Upper lobe of right lung (tissue), 1 donor: ENCODE data around the gene WDR37. TPM values are rescaled to one million over a fixed set of nuclear protein-coding genes. Genes with fewer than 3 reads are reported as not detected.
"Not testable (repeated sequence)": the region's sequence is repeated elsewhere in the genome, so short reads cannot be mapped to it uniquely, and the experiment has no call there.

Source experiments
- ATAC-seq: fragments of 200-7000 bp; cut with Tn5 transposase; one replicate; pipeline ENCODE4 v1.9.1; 2020; ENCODE audit warnings: mild to moderate bottlenecking, moderate library complexity
- DNase-seq: peaks from one replicate; pipeline ENCODE4 v3.0.0-alpha.2; 2020
- H3K27ac ChIP-seq: fragments of 200-600 bp; one replicate; pipeline ENCODE4 v1.8.0; 2022
- H3K27me3 ChIP-seq: fragments of 200-600 bp; one replicate; pipeline ENCODE4 v1.8.0; 2022; ENCODE audit warnings: mild to moderate bottlenecking
- H3K36me3 ChIP-seq: fragments of 200-600 bp; one replicate; pipeline ENCODE4 v1.8.0; 2022
- H3K4me1 ChIP-seq: fragments of 200-600 bp; one replicate; pipeline ENCODE4 v1.8.0; 2022
- H3K4me3 ChIP-seq: fragments of 200-600 bp; one replicate; pipeline ENCODE4 v1.8.0; 2022; ENCODE audit warnings: mild to moderate bottlenecking
- H3K9me3 ChIP-seq: fragments of 200-600 bp; one replicate; pipeline ENCODE4 v1.8.0; 2022
- CTCF ChIP-seq: fragments of 200-600 bp; IDR thresholded peaks from one replicate; pipeline ENCODE4 v1.8.0; 2022; ENCODE audit warnings: antibody characterized with exemption
- intact Hi-C: fragments of 100-400 bp; cut with DNase I; formaldehyde crosslinking; loops from one replicate; pipeline ENCODE4 v1.11.0; 2022
- total RNA-seq: library from RNA; stranded (reverse); fragmentation: NEBNext Ultra II Directional; extraction: Animal tissue kit (Norgen Biotek cat#: 25700); gene quantifications from one replicate; pipeline ENCODE4 v1.2.1, GENCODE V29; 2021
- donor health status: DM: no; HTN: yes; CAD: no; lungs with severe emphysema.

Gene WDR37
- total RNA-seq, 1 donor from 2014 or later, result 19.9 TPM

DNA sequence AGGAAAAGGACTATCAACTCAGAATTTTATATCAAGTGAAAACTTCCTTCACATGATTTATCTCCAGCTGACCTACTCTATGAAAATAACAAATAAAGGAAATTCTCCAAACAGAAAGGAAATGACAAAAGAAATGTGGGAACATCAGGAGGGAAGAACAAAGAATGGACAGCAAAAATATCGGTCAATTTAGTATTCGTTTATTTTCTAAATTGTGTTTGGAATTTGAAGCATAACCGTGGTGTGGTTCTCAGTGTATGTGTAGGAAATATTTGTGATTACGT lies 8.7 kb downstream of the WDR37 start:
- intact Hi-C loops, result no loop called here
- peaks cover 7% of the 10 kb centered on the region for H3K36me3 ChIP-seq
- H3K4me1 ChIP-seq, result no peaks in the 10 kb centered on the region
- no peak for TF ChIP-seq CTCF
- DNase-seq (no peak), ATAC-seq (no peak)
- no peak overlapping the region for H3K4me3 ChIP-seq
- no peak overlapping the region for H3K27ac ChIP-seq
- H3K27me3 ChIP-seq, result no peaks in the 10 kb centered on the region
- no peaks in the 10 kb centered on the region for H3K9me3 ChIP-seq

DNA sequence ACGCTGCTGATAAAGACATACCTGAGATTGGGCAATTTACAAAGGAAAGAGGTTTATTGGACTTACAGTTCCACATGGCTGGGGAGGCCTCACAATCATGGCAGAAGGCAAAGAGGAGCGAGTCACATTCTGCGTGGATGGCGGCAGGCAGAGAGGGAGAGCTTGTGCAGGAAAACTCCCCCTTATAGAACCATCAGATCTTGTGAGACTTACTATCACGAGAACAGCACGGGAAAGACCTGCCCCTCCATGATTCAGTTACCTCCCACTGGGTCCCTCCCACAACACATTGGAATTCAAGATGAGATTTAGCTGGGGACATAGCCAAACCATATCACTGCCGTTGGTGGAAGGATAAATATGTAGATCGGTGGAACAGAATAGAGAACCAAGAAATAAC lies 10.5 kb downstream of the WDR37 start:
- H3K36me3 ChIP-seq, DNase-seq, H3K9me3 ChIP-seq, H3K27me3 ChIP-seq, H3K4me1 ChIP-seq, H3K4me3 ChIP-seq, H3K27ac ChIP-seq, intact Hi-C loops, ATAC-seq: not testable (repeated sequence)

DNA sequence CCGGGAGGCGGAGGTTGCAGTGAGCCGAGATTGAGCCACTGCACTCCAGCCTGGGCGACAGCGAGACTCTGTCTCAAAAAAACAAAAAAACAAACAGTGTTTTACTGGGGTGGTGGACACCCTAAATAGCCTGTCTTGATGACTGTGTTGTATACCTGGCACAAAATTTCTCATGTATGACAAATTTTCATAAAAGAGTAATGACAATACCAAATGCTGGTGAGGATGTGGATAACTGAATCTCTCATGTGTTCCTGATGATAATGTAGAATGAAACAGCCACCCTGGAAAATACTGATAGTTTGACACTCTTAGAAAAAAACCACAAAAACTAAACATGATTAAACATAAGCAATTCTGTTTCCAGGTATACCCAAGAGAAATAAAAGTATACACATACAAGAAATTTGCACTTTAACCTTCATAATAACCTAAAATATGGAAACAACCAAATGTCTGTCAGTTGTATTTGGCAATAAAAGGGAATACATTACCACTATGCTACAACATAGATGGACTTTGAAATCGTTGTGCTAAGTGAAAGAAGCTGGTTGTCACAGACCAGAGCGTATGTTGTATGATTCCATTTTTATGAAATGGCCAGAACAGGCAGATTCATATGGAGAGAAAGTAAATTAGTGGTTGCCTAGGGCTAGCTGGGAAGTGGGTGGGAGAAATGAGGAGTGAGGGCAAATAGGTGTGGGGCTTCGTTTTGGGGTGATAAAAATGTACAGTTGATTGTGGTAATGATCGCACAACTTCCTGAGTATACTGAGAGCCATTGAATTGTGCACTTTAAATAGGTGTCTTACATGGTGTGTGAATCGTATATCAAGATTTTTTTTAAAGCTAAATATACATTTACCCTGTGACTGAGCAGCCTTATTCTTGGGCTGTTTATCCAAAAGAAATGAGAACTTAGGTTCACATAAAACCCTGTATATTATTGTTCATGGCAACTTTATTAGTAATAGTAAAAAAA lies 12.5 kb downstream of the WDR37 start:
- H3K36me3 ChIP-seq, result peaks cover 22% of the 10 kb centered on the region
- no peaks in the 10 kb centered on the region for H3K27me3 ChIP-seq
- no peaks in the 10 kb centered on the region for H3K4me1 ChIP-seq
- intact Hi-C loops, result no loop called here
- H3K27ac ChIP-seq, result no peak overlapping the region
- TF ChIP-seq CTCF, result no peak
- no peaks in the 10 kb centered on the region for H3K9me3 ChIP-seq
- DNase-seq, result no peak
- no peak for ATAC-seq
- no peak overlapping the region for H3K4me3 ChIP-seq

DNA sequence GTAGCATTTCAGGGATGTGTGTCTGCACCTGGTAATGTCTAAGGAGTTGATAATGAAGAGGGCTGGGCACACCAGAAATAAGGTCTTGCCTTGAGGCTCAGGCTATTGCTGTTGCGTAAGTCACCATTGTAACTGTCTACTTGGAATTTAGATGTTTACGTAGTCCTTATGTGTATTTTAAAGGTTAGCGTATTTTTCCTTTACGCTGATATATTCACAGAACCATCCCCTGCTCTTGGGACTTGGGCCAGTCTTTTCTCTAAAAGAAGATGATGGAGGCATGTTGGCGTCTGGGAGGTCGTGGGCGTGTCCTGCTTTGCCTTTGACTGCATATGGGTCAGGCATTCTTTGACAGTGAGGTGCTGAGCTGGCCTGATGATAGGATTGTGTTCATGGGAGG lies 14.7 kb downstream of the WDR37 start:
- intact Hi-C loops, result no loop called here
- no peak for ATAC-seq
- H3K9me3 ChIP-seq, result no peaks in the 10 kb centered on the region

GRCh38 chr10:1074052-1074747 lies 18.0 kb downstream of the WDR37 start:
- H3K9me3 ChIP-seq, result no peaks in the 10 kb centered on the region
- no peak for TF ChIP-seq CTCF
- no peaks in the 10 kb centered on the region for H3K27me3 ChIP-seq
- ATAC-seq (peak; percentile 37), DNase-seq (no peak)
- H3K4me1 ChIP-seq, result no peaks in the 10 kb centered on the region
- intact Hi-C loops, result no loop called here
- peaks cover 50% of the 10 kb centered on the region for H3K36me3 ChIP-seq
- H3K4me3 ChIP-seq, result no peak overlapping the region
- no peak overlapping the region for H3K27ac ChIP-seq

More for the DNA sequence above, 14.7 kb downstream of the WDR37 start:
- no peak overlapping the region for H3K4me3 ChIP-seq
- no peak for TF ChIP-seq CTCF
- no peaks in the 10 kb centered on the region for H3K4me1 ChIP-seq
- H3K27me3 ChIP-seq, result no peaks in the 10 kb centered on the region
- H3K27ac ChIP-seq, result no peak overlapping the region
- DNase-seq, result no peak
- H3K36me3 ChIP-seq, result peaks cover 27% of the 10 kb centered on the region

DNA sequence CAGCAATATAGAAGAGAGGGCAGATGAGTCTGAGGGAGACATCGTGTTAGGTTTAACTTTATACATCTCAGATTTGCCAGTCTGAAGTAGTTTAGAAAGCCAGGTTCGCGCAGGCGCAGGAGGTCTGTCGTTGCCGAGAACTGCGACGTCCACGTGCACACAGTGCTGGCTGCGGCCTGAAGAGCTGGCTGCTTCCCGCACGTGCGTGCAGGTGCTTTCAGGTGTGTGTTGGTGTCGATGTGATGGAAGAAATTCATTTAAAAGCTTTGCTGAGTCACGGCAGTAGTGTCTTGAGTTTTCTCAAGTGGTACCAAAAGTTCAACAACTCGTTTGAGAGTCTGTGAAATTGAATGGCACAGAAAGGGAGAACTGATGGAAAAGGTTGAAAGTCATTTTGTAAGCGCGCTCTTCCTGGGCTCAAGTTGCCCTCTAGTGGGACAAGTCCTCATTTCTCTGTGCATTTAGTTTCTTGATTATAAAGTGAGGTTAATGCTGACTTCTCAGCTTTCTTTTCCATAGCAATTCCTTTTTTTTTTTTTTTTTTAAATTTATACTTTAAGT lies 18.6 kb downstream of the WDR37 start:
- no peaks in the 10 kb centered on the region for H3K9me3 ChIP-seq
- DNase-seq (peak; percentile 90), ATAC-seq (peak; percentile 90)
- no peak overlapping the region for H3K4me3 ChIP-seq
- intact Hi-C loops, result no loop called here
- H3K36me3 ChIP-seq, result peaks cover 56% of the 10 kb centered on the region
- TF ChIP-seq CTCF, result peak; percentile 32
- H3K27me3 ChIP-seq, result no peaks in the 10 kb centered on the region
- no peak overlapping the region for H3K27ac ChIP-seq
- H3K4me1 ChIP-seq, result no peaks in the 10 kb centered on the region
